Common myeloid progenitor, CD34-positive (primary cell): Measurements from ENCODE around the gene CCDC71.

Experiments
- CTCF ChIA-PET: fragments of 350-600 bp; sonication (Branson Sonifier 250); formaldehyde crosslinking; loops from one replicate; lab custom pipeline; 2021; ENCODE audit warnings: antibody characterized with exemption; lab: Charles Lee
- POLR2A ChIA-PET: fragments of 350-600 bp; sonication (Branson Sonifier 250); formaldehyde crosslinking; loops from one replicate; lab custom pipeline; 2021; ENCODE audit warnings: antibody characterized with exemption; lab: Charles Lee
- DNase-seq, 3 donors: peaks; one replicate each; pipeline versions ENCODE4 v3.0.0 to v3.0.0-alpha.2; 2013
- H3K27ac ChIP-seq, 2 experiments: 1 replicate in 1 of 2; 2 replicates in 1 of 2; pipeline ENCODE4 v1.7.0; 2013; ENCODE audit warnings: inconsistent platforms in 2 of 2, low read length in 2 of 2, mild to moderate bottlenecking in 2 of 2, low read depth in 1 of 2, moderate library complexity in 1 of 2; ENCODE audit not compliant: severe bottlenecking in 2 of 2, insufficient read depth in 1 of 2, poor library complexity in 1 of 2
- H3K27me3 ChIP-seq, 5 experiments: replicated peaks in 2 of 5; 1 replicate in 3 of 5; 2 replicates in 2 of 5; pipeline versions ENCODE4 v1.6.1 to v1.7.0; 2013; ENCODE audit warnings: low read length in 4 of 5, mild to moderate bottlenecking in 2 of 5, moderate library complexity in 2 of 5, inconsistent platforms in 1 of 5; ENCODE audit not compliant: insufficient read depth in 5 of 5, control insufficient read depth in 4 of 5
- H3K36me3 ChIP-seq, 4 experiments: 1 replicate in 2 of 4; 2 replicates in 2 of 4; pipeline versions ENCODE4 v1.6.1 to v1.7.0; 2013; ENCODE audit warnings: low read length in 3 of 4, control low read depth in 1 of 4, mild to moderate bottlenecking in 1 of 4; ENCODE audit not compliant: control insufficient read depth in 4 of 4, insufficient read depth in 4 of 4
- H3K4me1 ChIP-seq, 4 experiments: 1 replicate in 3 of 4; 2 replicates in 1 of 4; pipeline versions ENCODE4 v1.6.1 to v1.7.1; 2013; ENCODE audit warnings: low read length in 3 of 4, mild to moderate bottlenecking in 3 of 4, control low read depth in 1 of 4, inconsistent platforms in 1 of 4, moderate library complexity in 1 of 4; ENCODE audit not compliant: control insufficient read depth in 4 of 4, insufficient read depth in 4 of 4; ENCODE audit errors: control extremely low read depth in 1 of 4
- H3K4me3 ChIP-seq, 7 experiments: 1 replicate in 4 of 7; 2 replicates in 3 of 7; pipeline versions ENCODE4 v1.5.1 to v1.7.0; 2013; ENCODE audit warnings: mild to moderate bottlenecking in 7 of 7, low read length in 6 of 7, moderate library complexity in 6 of 7, inconsistent platforms in 2 of 7, low read depth in 2 of 7, control low read depth in 1 of 7; ENCODE audit not compliant: insufficient read depth in 4 of 7, control insufficient read depth in 1 of 7; ENCODE audit errors: extremely low read depth in 1 of 7
- H3K9me3 ChIP-seq, 5 experiments: 1 replicate in 4 of 5; 2 replicates in 1 of 5; pipeline versions ENCODE4 v1.6.1 to v1.7.1; 2013; ENCODE audit warnings: low read length in 4 of 5, mild to moderate bottlenecking in 2 of 5, inconsistent platforms in 1 of 5, low read depth in 1 of 5, moderate library complexity in 1 of 5; ENCODE audit not compliant: control insufficient read depth in 4 of 5, insufficient read depth in 2 of 5; ENCODE audit errors: control extremely low read depth in 1 of 5
- WGBS: methylation state at CpG from one replicate; pipeline ENCODE4 v1.1.5; 2013; ENCODE audit not compliant: insufficient coverage; 5-methylcytosine and 5-hydroxymethylcytosine counted together

CCDC71 gene

GRCh38 chr3:49198161-49198560, 32.0 kb upstream of the CCDC71 start:
- Histone ChIP-seq H3K27me3 (peaks cover 0 to 15% (median 4%) of the 10 kb centered on the region in 5 experiments), H3K4me1 (peaks cover 0 to 3% (median 0%) of the 10 kb centered on the region in 4 experiments), H3K4me3 (no peak overlapping the region), H3K36me3 (no peaks in the 10 kb centered on the region), H3K9me3 (peaks cover 0 to 6% (median 0%) of the 10 kb centered on the region in 5 experiments), H3K27ac (no peak overlapping the region)
- CTCF ChIA-PET = no interaction called here
- POLR2A ChIA-PET = no interaction called here
- no peak for DNase-seq
- WGBS = 100% methylated on average over 2 of the region's 3 CpGs

DNA sequence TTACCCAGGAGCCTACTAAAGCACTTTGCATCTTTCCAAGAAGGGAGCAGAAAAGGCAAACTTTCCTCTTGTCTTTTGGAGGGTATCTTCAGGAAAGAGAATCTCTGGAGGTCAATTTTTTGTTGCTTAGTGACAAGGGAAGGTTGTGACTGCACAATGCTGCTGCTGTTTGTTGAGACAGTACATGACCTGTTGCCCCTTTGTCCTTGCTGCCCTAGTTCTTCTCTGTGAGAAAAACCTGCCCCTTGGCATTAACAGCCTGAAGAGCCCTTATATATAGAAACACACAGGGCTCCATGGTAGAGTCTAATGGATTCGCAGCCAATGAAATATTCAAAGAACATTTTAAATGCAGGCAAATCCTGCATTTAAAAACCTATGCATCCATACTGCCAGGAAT, 25.6 kb upstream of the CCDC71 start:
- Histone ChIP-seq H3K4me1 (peaks cover 3 to 17% (median 11%) of the 10 kb centered on the region in 4 experiments), H3K27me3 (peaks cover 0 to 2% (median 0%) of the 10 kb centered on the region in 5 experiments), H3K36me3 (no peaks in the 10 kb centered on the region), H3K9me3 (no peaks in the 10 kb centered on the region), H3K27ac (no peak overlapping the region), H3K4me3 (no peak overlapping the region)
- WGBS = no CpG with 5 or more reads among the region's 1 CpG
- DNase-seq = no peak
- ChIA-PET CTCF (interaction anchor here (1.5 kb wide), 1 partner anchor 10 kb away, joined by 3 read pairs; no protein-coding TSS in a partner anchor), POLR2A (no interaction called here)

GRCh38 chr3:49183873-49184272, 17.7 kb upstream of the CCDC71 start:
- Histone ChIP-seq H3K27ac (no peak overlapping the region), H3K36me3 (no peaks in the 10 kb centered on the region), H3K4me1 (peaks cover 3 to 19% (median 13%) of the 10 kb centered on the region in 4 experiments), H3K4me3 (no peak overlapping the region), H3K9me3 (no peaks in the 10 kb centered on the region), H3K27me3 (no peaks in the 10 kb centered on the region)
- ChIA-PET POLR2A (no interaction called here), CTCF (no interaction called here)
- 100% methylated on average over 1 of the region's 1 CpG for WGBS
- no peak for DNase-seq

- no peaks in the 10 kb centered on the region for H3K9me3 ChIP-seq
- H3K27me3 ChIP-seq = no peaks in the 10 kb centered on the region
- ChIA-PET CTCF (no interaction called here), POLR2A (interaction anchor here (0.6 kb wide), 1 partner anchor 13 kb away, joined by 4 read pairs; no protein-coding TSS in a partner anchor)
- H3K27ac ChIP-seq = no peak overlapping the region
- H3K4me3 ChIP-seq = no peak overlapping the region
- WGBS = 91% methylated on average over 22 of the region's 24 CpGs
- H3K36me3 ChIP-seq = no peaks in the 10 kb centered on the region
- DNase-seq = no peak
- peaks cover 3 to 12% (median 9%) of the 10 kb centered on the region in 4 experiments for H3K4me1 ChIP-seq
Measured at GRCh38 chr3:49182682-49183081, 16.6 kb upstream of the CCDC71 start.

DNA sequence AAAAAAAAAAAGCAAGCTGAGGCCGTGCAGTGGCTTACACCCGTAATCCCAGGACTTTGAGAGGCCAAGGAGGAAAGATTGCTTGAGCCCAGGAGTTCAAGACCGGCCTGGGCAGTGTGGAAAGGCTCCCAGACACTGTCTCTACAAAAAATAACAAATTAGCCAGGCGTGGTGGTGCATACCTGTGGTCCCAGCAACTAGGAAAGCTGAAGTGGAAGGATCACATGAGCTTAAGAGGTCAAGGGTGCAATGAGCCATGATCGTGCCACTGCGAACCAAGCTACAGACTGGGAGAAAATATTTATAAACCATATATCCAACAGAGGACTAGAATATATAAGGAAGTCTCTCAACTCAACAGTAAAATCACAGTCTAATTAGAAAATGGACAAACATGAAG, 15.2 kb upstream of the CCDC71 start:
- WGBS = 67% methylated on average over 3 of the region's 6 CpGs
- H3K27me3 ChIP-seq = no peaks in the 10 kb centered on the region
- H3K27ac ChIP-seq = no peak overlapping the region
- H3K4me3 ChIP-seq = no peak overlapping the region
- no peaks in the 10 kb centered on the region for H3K9me3 ChIP-seq
- ChIA-PET POLR2A (no interaction called here), CTCF (interaction anchor here (2.2 kb wide), 1 partner anchor 10 kb away, joined by 9 read pairs; the partner anchor contains the start of gene KLHDC8B)
- H3K36me3 ChIP-seq = peaks cover 0 to under 1% (median 0%) of the 10 kb centered on the region in 4 experiments
- H3K4me1 ChIP-seq = no peaks in the 10 kb centered on the region
- no peak for DNase-seq

GRCh38 chr3:49180116-49180515, 14.0 kb upstream of the CCDC71 start:
- no peak for DNase-seq
- POLR2A ChIA-PET = no interaction called here

DNA sequence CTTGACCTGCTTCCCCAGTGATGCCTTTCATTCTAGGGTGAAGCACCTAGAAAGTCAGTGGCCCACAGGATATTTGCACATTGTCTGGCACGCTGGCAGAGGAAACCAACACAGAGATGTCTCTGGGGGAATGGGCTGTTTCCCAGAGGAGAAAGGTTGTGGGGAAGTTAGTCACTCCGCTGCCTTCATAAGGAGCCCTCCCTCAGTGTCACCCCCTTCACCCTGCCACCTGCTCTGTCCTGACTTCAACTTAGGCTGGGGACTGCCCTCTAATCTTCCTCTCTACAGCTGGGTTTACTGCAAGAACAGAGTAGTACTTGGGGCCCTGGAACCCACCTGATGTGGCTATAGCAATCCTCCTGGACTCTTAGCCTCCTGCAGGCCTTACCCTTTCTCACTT, 10.9 kb upstream of the CCDC71 start:
- Histone ChIP-seq H3K27ac (no peak overlapping the region), H3K4me1 (peaks cover 0 to 25% (median 18%) of the 10 kb centered on the region in 4 experiments), H3K4me3 (no peak overlapping the region), H3K36me3 (peaks cover 0 to 20% (median 8%) of the 10 kb centered on the region in 4 experiments), H3K9me3 (no peaks in the 10 kb centered on the region), H3K27me3 (no peaks in the 10 kb centered on the region)
- 100% methylated on average over 2 of the region's 2 CpGs for WGBS
- ChIA-PET POLR2A (no interaction called here), CTCF (no interaction called here)
- DNase-seq = no peak

More at GRCh38 chr3:49180116-49180515, 14.0 kb upstream of the CCDC71 start:
- no peaks in the 10 kb centered on the region for H3K9me3 ChIP-seq
- no peaks in the 10 kb centered on the region for H3K27me3 ChIP-seq
- no peak overlapping the region for H3K27ac ChIP-seq
- peaks cover 0 to 12% (median 0%) of the 10 kb centered on the region in 4 experiments for H3K36me3 ChIP-seq
- CTCF ChIA-PET = interaction anchor here (2.2 kb wide), 1 partner anchor 9 kb away, joined by 9 read pairs; the partner anchor contains the start of gene KLHDC8B
- H3K4me3 ChIP-seq = no peak overlapping the region
- no peaks in the 10 kb centered on the region for H3K4me1 ChIP-seq
